Chondrocyte (in vitro differentiated cells): ENCODE results near the gene GABRG2. TPM values are rescaled to one million over a fixed set of nuclear protein-coding genes. Genes with fewer than 3 reads are reported as not detected.

Source experiments
- DNase-seq: peaks from one replicate; pipeline ENCODE4 v3.0.0; 2021; ENCODE audit warnings: mixed read lengths, low spot score
- H3K27ac Mint-ChIP-seq: one replicate; pipeline ENCODE4 v1.8.0; 2021; ENCODE audit warnings: mild to moderate bottlenecking, moderate library complexity, mixed read lengths; ENCODE audit not compliant: unreplicated experiment
- H3K27me3 Mint-ChIP-seq: 2 replicates; pipeline ENCODE4 v1.8.0; 2021; ENCODE audit warnings: low read depth, mixed read lengths
- H3K36me3 Mint-ChIP-seq: 2 replicates; pipeline ENCODE4 v1.8.0; 2021; ENCODE audit warnings: low read depth, mixed read lengths
- H3K4me1 Mint-ChIP-seq: 2 replicates; pipeline ENCODE4 v1.8.0; 2021; ENCODE audit warnings: low read depth, mild to moderate bottlenecking, mixed read lengths
- H3K4me3 Mint-ChIP-seq: one replicate; pipeline ENCODE4 v1.8.0; 2021; ENCODE audit warnings: mild to moderate bottlenecking, moderate library complexity, mixed read lengths; ENCODE audit not compliant: unreplicated experiment
- H3K9me3 Mint-ChIP-seq: 2 replicates; pipeline ENCODE4 v1.8.0; 2021; ENCODE audit warnings: low read depth, mixed read lengths
- CTCF ChIP-seq: fragments of 200-600 bp; sonication (generic); IDR thresholded peaks from 2 replicates; pipeline ENCODE4 v1.5.0; 2021; ENCODE audit warnings: antibody characterized with exemption, mild to moderate bottlenecking, moderate library complexity
- total RNA-seq: library from RNA; stranded (reverse); gene quantifications from 3 replicates; pipeline ENCODE4 v1.2.1, GENCODE V29; 2021

Gene GABRG2
- total RNA-seq, 1 donor from 2014 or later = not detected

- Mint-ChIP-seq H3K4me3 (no peak overlapping the region), H3K27me3 (peaks cover 6% of the 10 kb centered on the region), H3K27ac (no peak overlapping the region), H3K36me3 (no peaks in the 10 kb centered on the region), H3K9me3 (no peaks in the 10 kb centered on the region), H3K4me1 (no peaks in the 10 kb centered on the region)
- no peak for TF ChIP-seq CTCF
- no peak for DNase-seq
Observed at GRCh38 chr5:162132348-162132747, 64.8 kb downstream of the GABRG2 start.

- Mint-ChIP-seq H3K4me1 (no peaks in the 10 kb centered on the region), H3K9me3 (peaks cover 2% of the 10 kb centered on the region), H3K4me3 (no peak overlapping the region), H3K36me3 (no peaks in the 10 kb centered on the region), H3K27me3 (no peaks in the 10 kb centered on the region), H3K27ac (no peak overlapping the region)
- no peak for TF ChIP-seq CTCF
- no peak for DNase-seq
Observed at GRCh38 chr5:162139190-162139589, 71.6 kb downstream of the GABRG2 start.

GRCh38 chr5:162154242-162154641 is 86.7 kb downstream of the GABRG2 start:
- Mint-ChIP-seq H3K27ac (no peak overlapping the region), H3K36me3 (no peaks in the 10 kb centered on the region), H3K9me3 (no peaks in the 10 kb centered on the region), H3K4me3 (no peak overlapping the region), H3K27me3 (peaks cover 2% of the 10 kb centered on the region), H3K4me1 (no peaks in the 10 kb centered on the region)
- DNase-seq = no peak
- TF ChIP-seq CTCF = no peak

GRCh38 chr5:162160401-162160800 is 92.8 kb downstream of the GABRG2 start:
- TF ChIP-seq CTCF = no peak
- no peaks in the 10 kb centered on the region for H3K9me3 Mint-ChIP-seq
- no peak overlapping the region for H3K27ac Mint-ChIP-seq
- H3K36me3 Mint-ChIP-seq = no peaks in the 10 kb centered on the region
- H3K27me3 Mint-ChIP-seq = no peaks in the 10 kb centered on the region
- no peak overlapping the region for H3K4me3 Mint-ChIP-seq
- no peaks in the 10 kb centered on the region for H3K4me1 Mint-ChIP-seq
- DNase-seq = no peak

GRCh38 chr5:162163663-162164062 is 96.1 kb downstream of the GABRG2 start:
- Mint-ChIP-seq H3K4me1 (no peaks in the 10 kb centered on the region), H3K4me3 (no peak overlapping the region), H3K36me3 (no peaks in the 10 kb centered on the region), H3K27me3 (no peaks in the 10 kb centered on the region), H3K27ac (no peak overlapping the region), H3K9me3 (peaks cover 21% of the 10 kb centered on the region)
- no peak for TF ChIP-seq CTCF
- no peak for DNase-seq
